ENCODE measurements around the gene FAF2.

Gene FAF2

GRCh38 chr5:176497852-176498251, 49.7 kb downstream of the FAF2 start:
- no peak overlapping the region for H3K27ac ChIP-seq
- TF ChIP-seq CTCF (conservative IDR thresholded peaks at IDR 0.05) (no peak), ZFX (IDR thresholded peaks at IDR 0.05) (no peak)

- TF ChIP-seq CTCF (conservative IDR thresholded peaks at IDR 0.05) (no peak), ZFX (IDR thresholded peaks at IDR 0.05) (no peak)
- H3K27ac ChIP-seq, result no peak overlapping the region
These were observed 51.1 kb downstream of the FAF2 start for GRCh38 chr5:176499273-176499672.

- no peak overlapping the region for H3K27ac ChIP-seq
- TF ChIP-seq ZFX (IDR thresholded peaks at IDR 0.05), result no peak
These were observed 52.3 kb downstream of the FAF2 start for GRCh38 chr5:176500511-176500910.

- no peak overlapping the region for H3K27ac ChIP-seq
- TF ChIP-seq ZFX (IDR thresholded peaks at IDR 0.05), result no peak
- no peak for TF ChIP-seq CTCF (conservative IDR thresholded peaks at IDR 0.05)
These were observed 53.1 kb downstream of the FAF2 start for GRCh38 chr5:176501333-176501732.

GRCh38 chr5:176503496-176503895, 55.3 kb downstream of the FAF2 start:
- no peak for TF ChIP-seq CTCF (conservative IDR thresholded peaks at IDR 0.05)
- no peak for TF ChIP-seq ZFX (IDR thresholded peaks at IDR 0.05)
- no peak overlapping the region for H3K27ac ChIP-seq

- TF ChIP-seq CTCF (conservative IDR thresholded peaks at IDR 0.05), result no peak
- TF ChIP-seq ZFX (IDR thresholded peaks at IDR 0.05), result no peak
These were observed 59.7 kb downstream of the FAF2 start for GRCh38 chr5:176507911-176508310.

GRCh38 chr5:176508603-176509002, 60.4 kb downstream of the FAF2 start:
- TF ChIP-seq CTCF (conservative IDR thresholded peaks at IDR 0.05), result no peak
- TF ChIP-seq ZFX (IDR thresholded peaks at IDR 0.05), result no peak
- H3K27ac ChIP-seq, result no peak overlapping the region

More at GRCh38 chr5:176507911-176508310, 59.7 kb downstream of the FAF2 start:
- no peak overlapping the region for H3K27ac ChIP-seq

GRCh38 chr5:176513788-176514187, 65.6 kb downstream of the FAF2 start:
- TF ChIP-seq ZFX (IDR thresholded peaks at IDR 0.05) (no peak), CTCF (conservative IDR thresholded peaks at IDR 0.05) (no peak)
- no peak overlapping the region for H3K27ac ChIP-seq
